ACHN (cell line): ENCODE results near the gene ZSWIM6.

Experiments
- DNase-seq: peaks from one replicate; pipeline ENCODE4 v3.0.0-alpha.2; 2015
- in situ Hi-C: cut with HindIII; loops from 2 replicates; pipeline ENCODE4 v1.10.0; 2017; ENCODE audit warnings: low sequenced_read_pairs, low pct_ligation_motif_present, low pct_unique_long_range_greater_than_20kb

ZSWIM6 gene

GRCh38 chr5:61331407-61332357 lies at the start of gene ZSWIM6:
Gene ZSWIM6, plus strand, starts transcription at chr5:61332258. Its CDS starts 15 bp downstream, at chr5:61332273.
- in situ Hi-C loops = no loop called here
- peak; percentile 96 for DNase-seq

- in situ Hi-C loops = no loop called here
- DNase-seq = no peak
Measured at GRCh38 chr5:61283471-61283870, 48.6 kb upstream of the ZSWIM6 start.

- no peak for DNase-seq
- in situ Hi-C loops = no loop called here
Measured at GRCh38 chr5:61285531-61285930, 46.5 kb upstream of the ZSWIM6 start.

- DNase-seq = no peak
- in situ Hi-C loops = no loop called here
Measured at GRCh38 chr5:61286446-61287132, 45.5 kb upstream of the ZSWIM6 start.

GRCh38 chr5:61287474-61287873 lies 44.6 kb upstream of the ZSWIM6 start:
- no peak for DNase-seq
- in situ Hi-C loops = no loop called here

GRCh38 chr5:61289241-61289640 lies 42.8 kb upstream of the ZSWIM6 start:
- in situ Hi-C loops = no loop called here
- DNase-seq = no peak

- DNase-seq = no peak
- in situ Hi-C loops = no loop called here
Measured at GRCh38 chr5:61289669-61290306, 42.3 kb upstream of the ZSWIM6 start.

GRCh38 chr5:61290791-61291210 lies 41.3 kb upstream of the ZSWIM6 start:
- DNase-seq = no peak

GRCh38 chr5:61292062-61292657 lies 39.9 kb upstream of the ZSWIM6 start:
- in situ Hi-C loops = no loop called here
- no peak for DNase-seq

More at GRCh38 chr5:61290791-61291210, 41.3 kb upstream of the ZSWIM6 start:
- in situ Hi-C loops = no loop called here

GRCh38 chr5:61293071-61293470 lies 39.0 kb upstream of the ZSWIM6 start:
- in situ Hi-C loops = no loop called here
- no peak for DNase-seq

- no peak for DNase-seq
- in situ Hi-C loops = no loop called here
Measured at GRCh38 chr5:61293873-61294272, 38.2 kb upstream of the ZSWIM6 start.

- in situ Hi-C loops = no loop called here
- no peak for DNase-seq
Measured at GRCh38 chr5:61295365-61295764, 36.7 kb upstream of the ZSWIM6 start.

GRCh38 chr5:61298066-61298465 lies 34.0 kb upstream of the ZSWIM6 start:
- DNase-seq = no peak
- in situ Hi-C loops = no loop called here

- in situ Hi-C loops = no loop called here
Measured at GRCh38 chr5:61298580-61298979, 33.5 kb upstream of the ZSWIM6 start.

GRCh38 chr5:61299261-61299681 lies 32.8 kb upstream of the ZSWIM6 start:
- in situ Hi-C loops = no loop called here

More at GRCh38 chr5:61298580-61298979, 33.5 kb upstream of the ZSWIM6 start:
- no peak for DNase-seq

GRCh38 chr5:61301341-61302199 lies 30.5 kb upstream of the ZSWIM6 start:
- peak; percentile 98 for DNase-seq
- in situ Hi-C loops = no loop called here

More at GRCh38 chr5:61299261-61299681, 32.8 kb upstream of the ZSWIM6 start:
- no peak for DNase-seq

GRCh38 chr5:61302200-61302563 lies 29.9 kb upstream of the ZSWIM6 start:
- DNase-seq = no peak
- in situ Hi-C loops = no loop called here

GRCh38 chr5:61303346-61303745 lies 28.7 kb upstream of the ZSWIM6 start:
- DNase-seq = no peak

More at GRCh38 chr5:61303346-61303745, 28.7 kb upstream of the ZSWIM6 start:
- in situ Hi-C loops = no loop called here
